HCT116 (cell line): ENCODE measurements around the gene TSC1. TPM values are rescaled to one million over a fixed set of nuclear protein-coding genes. Genes with fewer than 3 reads are reported as not detected.

Experiments used
- ATAC-seq: fragments of 200-7000 bp; cut with Tn5 transposase; 2 replicates; pipeline ENCODE4 v1.9.1; 2020; ENCODE audit warnings: mild to moderate bottlenecking, moderate library complexity
- BruUV-seq: library from RNA; stranded (reverse); fragments of 400-500 nt; replicated peaks from 2 replicates; lab custom pipeline; 2021; lab: Mats Ljungman, UMichigan
- CTCF ChIA-PET: fragments of 300-600 bp; sonication (Branson Sonifier 250); formaldehyde crosslinking; loops from one replicate; lab custom pipeline; 2021; ENCODE audit warnings: antibody characterized with exemption; lab: Charles Lee
- POLR2A ChIA-PET: fragments of 300-600, 350-600 bp; sonication (Branson Sonifier 250); formaldehyde crosslinking; loops from one replicate; lab custom pipeline; 2021; ENCODE audit warnings: antibody characterized with exemption; lab: Charles Lee
- RAD21 ChIA-PET, 2 experiments: fragments of 300-600 bp; sonication (Branson Sonifier 250); formaldehyde crosslinking; loops; one replicate each; lab custom pipeline; 2023; ENCODE audit warnings: low total read pairs in 2 of 2; ENCODE audit not compliant: uncharacterized antibody in 2 of 2, unreplicated experiment in 2 of 2, low non-redundant PET in 1 of 2; lab: Charles Lee
- DNase-seq: peaks from one replicate; pipeline ENCODE4 v3.0.0-alpha.2; 2010; ENCODE audit warnings: low read depth, low spot score
- H2AFZ ChIP-seq: fragments of 200-600 bp; shearing (Covaris generic), sonication (generic); 2 replicates; pipeline ENCODE4 v1.6.1; 2017; ENCODE audit warnings: low read depth, mixed run types, mixed read lengths, antibody characterized with exemption, low read length; ENCODE audit not compliant: poor library complexity, severe bottlenecking
- H3K27ac ChIP-seq: 2 replicates; pipeline ENCODE4 v1.5.1; 2012; ENCODE audit warnings: low read depth, low read length
- H3K27me3 ChIP-seq: fragments of 200-600 bp; sonication (generic); 2 replicates; pipeline ENCODE4 v1.6.1; 2016; ENCODE audit warnings: mixed run types, low read length, mixed read lengths; ENCODE audit not compliant: insufficient read depth
- H3K36me3 ChIP-seq, 2 experiments: fragments of 200-500 bp in 1 of 2; fragments of 200-600 bp in 1 of 2; sonication (Bioruptor generic) in 1 of 2; sonication (generic) in 1 of 2; 2 replicates each; pipeline versions ENCODE4 v1.5.1 to v1.6.1; 2014 to 2016; ENCODE audit warnings: low read length in 2 of 2, inconsistent platforms in 1 of 2, mixed read lengths in 1 of 2, mixed run types in 1 of 2; ENCODE audit not compliant: insufficient read depth in 2 of 2, control insufficient read depth in 1 of 2
- H3K4me1 ChIP-seq, 2 experiments: fragments of 200-600 bp in 1 of 2; sonication (generic) in 1 of 2; 2 replicates each; pipeline versions ENCODE4 v1.5.1 to v1.6.1; 2012 to 2017; ENCODE audit warnings: low read length in 2 of 2, inconsistent platforms in 1 of 2, mild to moderate bottlenecking in 1 of 2, mixed read lengths in 1 of 2, mixed run types in 1 of 2, moderate library complexity in 1 of 2; ENCODE audit not compliant: insufficient read depth in 2 of 2, control insufficient read depth in 1 of 2
- H3K4me2 ChIP-seq: fragments of 200-600 bp; sonication (generic); 2 replicates; pipeline ENCODE4 v1.6.1; 2017; ENCODE audit warnings: mixed run types, low read length, mixed read lengths
- H3K4me3 ChIP-seq, 2 experiments: fragments of 200-600 bp in 1 of 2; sonication (generic) in 1 of 2; replicated peaks in 1 of 2; 2 replicates each; pipeline ENCODE4 v1.5.1; 2011 to 2016; ENCODE audit warnings: low read length in 2 of 2, control low read depth in 1 of 2, low read depth in 1 of 2, mild to moderate bottlenecking in 1 of 2, mixed read lengths in 1 of 2, mixed run types in 1 of 2
- H3K79me2 ChIP-seq: fragments of 200-600 bp; sonication (generic); 2 replicates; pipeline ENCODE4 v1.6.1; 2017; ENCODE audit warnings: mild to moderate bottlenecking, mixed run types, low read length, moderate library complexity, mixed read lengths; ENCODE audit not compliant: insufficient read depth
- H3K9ac ChIP-seq: fragments of 200-600 bp; sonication (generic); 2 replicates; pipeline ENCODE4 v1.6.1; 2016; ENCODE audit warnings: low read length, mixed read lengths
- H3K9me2 ChIP-seq: fragments of 200-600 bp; sonication (generic), shearing (Covaris generic); 2 replicates; pipeline ENCODE4 v1.6.1; 2017; ENCODE audit warnings: mixed run types, mild to moderate bottlenecking, moderate library complexity; ENCODE audit not compliant: insufficient read depth
- H3K9me3 ChIP-seq, 2 experiments: fragments of 200-500 bp in 1 of 2; fragments of 200-600 bp in 1 of 2; sonication (Bioruptor generic) in 1 of 2; sonication (generic) in 1 of 2; 2 replicates each; pipeline ENCODE4 v1.6.1; 2014 to 2017; ENCODE audit warnings: low read length in 2 of 2, mixed read lengths in 2 of 2, inconsistent platforms in 1 of 2, low read depth in 1 of 2, mild to moderate bottlenecking in 1 of 2, mixed run types in 1 of 2, moderate library complexity in 1 of 2; ENCODE audit not compliant: control insufficient read depth in 1 of 2, insufficient read depth in 1 of 2
- H4K20me1 ChIP-seq: fragments of 200-600 bp; sonication (generic), shearing (Covaris generic); 2 replicates; pipeline ENCODE4 v1.6.1; 2017; ENCODE audit warnings: mixed run types, mild to moderate bottlenecking, moderate library complexity; ENCODE audit not compliant: insufficient read depth
- CTCF ChIP-seq, 3 experiments: fragments of 200-600 bp in 1 of 3; sonication (generic) in 1 of 3; IDR thresholded peaks in 2 of 3; conservative IDR thresholded peaks in 1 of 3; 2 replicates each; pipeline ENCODE4 v1.5.1; 2012 to 2017; ENCODE audit warnings: low read depth in 2 of 3, low read length in 2 of 3, antibody characterized with exemption in 1 of 3, borderline replicate concordance in 1 of 3, control low read depth in 1 of 3, mild to moderate bottlenecking in 1 of 3, mixed read lengths in 1 of 3, mixed run types in 1 of 3, moderate library complexity in 1 of 3; ENCODE audit not compliant: insufficient read depth in 1 of 3
- ELF1 ChIP-seq: IDR thresholded peaks from 2 replicates; pipeline ENCODE4 v1.6.1; 2012; ENCODE audit warnings: low read depth, borderline replicate concordance
- FOSL1 ChIP-seq: IDR thresholded peaks from 2 replicates; pipeline ENCODE4 v1.6.1; 2012; ENCODE audit warnings: low read depth
- JUND ChIP-seq: IDR thresholded peaks from 2 replicates; pipeline ENCODE4 v1.6.1; 2012
- POLR2A ChIP-seq: IDR thresholded peaks from 2 replicates; pipeline ENCODE4 v1.7.0; 2011; ENCODE audit warnings: borderline replicate concordance; ENCODE audit not compliant: insufficient read depth, insufficient read length; ENCODE audit errors: extremely low read depth
- POLR2AphosphoS5 ChIP-seq: IDR thresholded peaks from 2 replicates; pipeline ENCODE4 v1.6.1; 2011; ENCODE audit warnings: mild to moderate bottlenecking, low read depth, low read length, moderate library complexity
- RAD21 ChIP-seq: IDR thresholded peaks from 2 replicates; pipeline ENCODE4 v1.6.1; 2012; ENCODE audit warnings: low read depth, mild to moderate bottlenecking
- SP1 ChIP-seq: IDR thresholded peaks from 2 replicates; pipeline ENCODE4 v1.6.1; 2012; ENCODE audit warnings: low read depth
- ZFX ChIP-seq: fragments of 450-650 bp; IDR thresholded peaks from 2 replicates; pipeline ENCODE4 v1.6.1; 2017
- intact Hi-C: fragments of 100-400 bp; cut with micrococcal nuclease; formaldehyde crosslinking; loops from 2 replicates; pipeline ENCODE4 v1.10.0; 2022
- total RNA-seq: library from RNA; stranded (reverse); gene quantifications from one replicate; pipeline ENCODE4 v1.2.1, GENCODE V29; 2021; ENCODE audit not compliant: unreplicated experiment

The TSC1 gene
- total RNA-seq, 1 experiment from 2014 or later: 34.5 TPM

GRCh38 chr9:132965478-132965877 is 21.1 kb upstream of the TSC1 start:
- BruUV-seq: no TSS peak
- POLR2A ChIA-PET: no interaction called here
- Histone ChIP-seq H3K4me2 (no peak overlapping the region), H3K79me2 (no peaks in the 10 kb centered on the region), H3K27ac (no peak overlapping the region), H2AFZ (no peak overlapping the region), H3K4me1 (no peaks in the 10 kb centered on the region), H3K9ac (no peak overlapping the region), H4K20me1 (no peaks in the 10 kb centered on the region), H3K9me3 (no peaks in the 10 kb centered on the region), H3K36me3 (no peaks in the 10 kb centered on the region), H3K9me2 (no peaks in the 10 kb centered on the region), H3K4me3 (no peak overlapping the region), H3K27me3 (no peaks in the 10 kb centered on the region)
- RAD21 ChIA-PET: no interaction called here
- DNase-seq (no peak), ATAC-seq (no peak)
- TF ChIP-seq FOSL1: no peak
- TF ChIP-seq ELF1: no peak
- TF ChIP-seq CTCF (IDR thresholded peaks at IDR 0.05 in 2 of 3, conservative IDR thresholded peaks at IDR 0.05 in 1 of 3; ENCODE audit: borderline replicate concordance in 1 of 3, insufficient read depth in 1 of 3, low read depth in 2 of 3, low read length in 2 of 3): no peak
- TF ChIP-seq ZFX: no peak
- no peak for TF ChIP-seq SP1
- no peak for TF ChIP-seq POLR2A
- TF ChIP-seq POLR2AphosphoS5: no peak
- intact Hi-C loops: no loop called here
- CTCF ChIA-PET: no interaction called here

DNA sequence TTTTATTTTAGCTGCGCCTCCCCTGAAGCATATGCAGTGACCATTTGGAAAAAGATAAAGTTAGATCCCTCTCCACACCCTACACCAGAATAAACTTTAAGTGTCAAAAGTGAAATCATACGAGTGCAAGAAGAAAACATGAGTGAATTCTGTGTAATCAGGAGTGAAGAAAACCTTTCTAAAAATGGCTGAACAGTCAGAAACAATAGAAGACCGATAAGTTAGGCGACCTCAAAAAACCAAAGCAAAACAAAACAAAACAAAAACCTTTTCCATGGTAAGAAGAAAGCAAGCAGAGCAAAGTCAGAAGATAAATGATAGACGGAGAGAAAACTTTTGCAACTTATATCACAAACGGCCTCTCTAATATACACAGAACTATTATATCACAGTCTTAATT is 16.6 kb upstream of the TSC1 start:
- Histone ChIP-seq H3K9me3 (peaks cover 0 to 4% of the 10 kb centered on the region in 2 experiments; a peak in 1 of 4 replicates), H3K79me2 (no peaks in the 10 kb centered on the region), H3K4me3 (no peak overlapping the region), H4K20me1 (no peaks in the 10 kb centered on the region), H3K27me3 (no peaks in the 10 kb centered on the region), H2AFZ (no peak overlapping the region), H3K9ac (no peak overlapping the region), H3K27ac (no peak overlapping the region), H3K36me3 (no peaks in the 10 kb centered on the region), H3K4me2 (no peak overlapping the region), H3K9me2 (no peaks in the 10 kb centered on the region), H3K4me1 (peaks cover 0 to 7% of the 10 kb centered on the region in 2 experiments; a peak in 1 of 4 replicates)
- RAD21 ChIA-PET: no interaction called here
- CTCF ChIA-PET: no interaction called here
- BruUV-seq: no TSS peak
- intact Hi-C loops: no loop called here
- no peak for ATAC-seq
- DNase-seq: no peak
- POLR2A ChIA-PET: no interaction called here
- TF ChIP-seq JUND: no peak
- no peak for TF ChIP-seq RAD21
